GM20431 (cell line): ENCODE data around the gene FAM9C.

Experiments used
- in situ Hi-C: fragments of 300-500 bp; cut with MseI, MboI; formaldehyde crosslinking; loops from one replicate; pipeline ENCODE4 v1.15.0; 2020; ENCODE audit warnings: low sequenced_read_pairs; ENCODE audit not compliant: unreplicated experiment

FAM9C gene

DNA sequence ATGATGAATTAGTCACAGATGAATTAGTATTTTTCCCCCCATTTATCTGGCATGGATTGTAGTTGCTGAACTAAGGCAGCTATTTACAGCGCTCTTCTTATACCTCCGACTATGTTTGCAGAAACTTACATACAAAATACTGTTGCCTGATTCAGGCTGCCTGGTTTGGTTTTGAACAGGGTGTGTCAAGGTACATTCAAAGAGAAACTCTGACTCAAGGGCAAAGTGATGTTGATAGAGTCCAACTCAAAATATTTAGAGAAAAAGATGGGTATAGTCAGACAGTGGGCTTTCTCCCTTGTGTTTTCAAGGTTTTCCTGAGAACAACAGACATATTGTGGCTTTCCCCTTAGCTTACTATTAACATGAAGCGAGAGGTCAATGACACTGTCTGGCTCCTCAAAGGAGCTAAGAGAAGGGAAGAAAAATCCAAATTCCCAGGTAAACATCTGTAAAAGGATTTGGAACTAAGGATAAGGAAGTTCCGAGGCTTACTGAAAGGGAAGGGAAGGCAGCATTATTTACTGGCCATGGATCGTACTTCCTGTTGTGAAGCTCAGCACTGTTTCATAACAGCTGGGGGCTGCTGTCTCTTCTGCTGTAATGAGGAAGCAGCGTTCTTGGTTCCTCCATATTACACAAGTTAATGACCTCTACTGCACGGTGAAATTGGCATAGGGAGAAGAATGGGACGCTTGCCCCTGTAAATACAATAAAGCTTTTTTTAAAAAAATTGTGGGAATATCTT, 30.9 kb downstream of the FAM9C start:
- in situ Hi-C loops: no loop called here

DNA sequence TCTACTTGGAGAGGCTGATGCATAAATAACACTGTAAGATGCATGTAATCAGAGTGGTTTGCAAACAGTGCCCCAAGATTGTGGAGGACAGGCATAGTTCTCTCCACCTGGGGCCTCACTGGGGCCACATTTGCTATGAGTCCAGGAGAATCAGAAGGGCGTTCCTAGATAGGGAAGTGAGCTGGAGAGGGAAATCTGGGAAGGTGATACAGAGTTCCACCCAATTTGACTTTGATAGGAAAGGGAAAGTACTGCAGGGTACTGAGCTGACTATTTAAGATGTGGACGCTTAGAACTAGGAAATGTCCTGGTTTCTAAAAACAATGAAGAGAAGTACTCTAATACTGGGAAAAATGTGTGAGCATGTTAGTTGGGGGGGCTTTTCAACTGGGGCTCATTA, 33.9 kb downstream of the FAM9C start:
- in situ Hi-C loops: no loop called here

DNA sequence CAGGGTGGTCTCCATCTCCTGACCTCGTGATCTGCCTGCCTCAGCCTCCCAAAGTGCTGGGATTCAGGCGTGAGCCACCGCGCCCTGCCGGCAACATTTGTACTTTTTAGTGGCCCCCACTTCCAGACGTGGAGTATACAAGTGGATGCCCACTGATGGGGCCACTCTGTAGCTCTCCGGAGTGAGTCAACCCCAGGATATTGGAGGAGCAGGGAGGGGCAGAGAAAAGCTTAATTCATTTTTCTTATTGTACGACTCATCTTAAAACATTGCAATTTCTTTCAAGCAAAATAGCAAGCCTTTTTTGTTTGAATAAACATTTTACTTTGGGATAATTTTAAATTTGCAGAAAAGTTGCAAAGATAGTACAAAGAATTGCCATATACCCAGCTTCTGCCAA, 34.6 kb downstream of the FAM9C start:
- in situ Hi-C loops: no loop called here

DNA sequence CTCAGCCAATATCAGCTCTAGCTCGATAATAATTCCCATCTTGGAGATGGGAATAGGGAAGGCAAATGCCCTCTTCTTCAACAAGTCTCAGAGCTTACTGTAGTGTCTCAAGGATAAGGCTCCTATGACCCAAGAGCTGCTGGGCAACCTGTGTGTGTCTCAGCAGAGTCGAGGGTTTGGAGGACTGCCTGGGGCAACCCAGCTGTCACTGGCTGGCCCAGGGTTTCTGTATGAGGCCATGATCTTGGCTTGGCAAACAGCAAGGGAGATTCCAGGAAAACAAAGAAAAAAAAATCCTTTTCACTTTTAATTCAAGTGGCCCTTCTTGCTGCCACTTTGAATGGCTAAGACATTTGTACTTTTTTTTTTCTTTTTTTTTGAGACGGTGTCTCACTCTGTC, 35.1 kb downstream of the FAM9C start:
- in situ Hi-C loops: no loop called here

DNA sequence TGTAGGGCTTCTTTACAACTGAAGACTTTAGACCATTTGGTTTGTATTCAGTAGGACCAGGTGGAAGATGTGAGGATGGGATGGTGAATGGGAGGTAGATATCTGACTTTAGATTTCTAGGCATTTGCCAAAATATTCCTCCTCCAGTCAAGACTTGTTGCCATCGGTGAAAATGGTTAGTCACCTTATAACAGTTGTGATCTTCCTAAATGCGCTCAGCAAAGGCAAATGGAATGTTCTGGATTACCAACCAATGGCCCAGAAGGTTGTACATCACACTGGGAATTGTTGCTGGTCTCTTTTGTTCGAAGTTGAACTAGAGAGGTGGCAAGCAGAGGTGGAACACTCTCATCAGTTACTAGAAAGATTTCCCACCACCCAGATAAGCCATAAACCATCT, 35.6 kb downstream of the FAM9C start:
- in situ Hi-C loops: no loop called here

DNA sequence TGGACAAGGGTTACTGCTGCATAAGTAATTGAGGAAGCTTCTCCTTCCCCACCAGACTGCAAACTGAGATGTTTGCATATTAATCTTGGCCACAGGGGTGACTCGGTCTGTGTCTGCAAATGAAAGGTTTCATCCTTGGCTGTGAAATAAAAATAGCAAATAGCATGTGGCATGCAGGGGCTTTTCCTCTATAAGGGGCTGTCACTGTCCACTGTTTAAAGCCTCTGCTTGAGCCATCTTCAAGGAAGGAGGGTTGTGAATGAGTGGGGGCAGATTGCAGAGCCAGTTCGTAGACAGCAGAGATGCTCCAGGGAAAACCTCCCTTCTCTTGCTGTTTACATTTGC, 36.3 kb downstream of the FAM9C start:
- in situ Hi-C loops: no loop called here

DNA sequence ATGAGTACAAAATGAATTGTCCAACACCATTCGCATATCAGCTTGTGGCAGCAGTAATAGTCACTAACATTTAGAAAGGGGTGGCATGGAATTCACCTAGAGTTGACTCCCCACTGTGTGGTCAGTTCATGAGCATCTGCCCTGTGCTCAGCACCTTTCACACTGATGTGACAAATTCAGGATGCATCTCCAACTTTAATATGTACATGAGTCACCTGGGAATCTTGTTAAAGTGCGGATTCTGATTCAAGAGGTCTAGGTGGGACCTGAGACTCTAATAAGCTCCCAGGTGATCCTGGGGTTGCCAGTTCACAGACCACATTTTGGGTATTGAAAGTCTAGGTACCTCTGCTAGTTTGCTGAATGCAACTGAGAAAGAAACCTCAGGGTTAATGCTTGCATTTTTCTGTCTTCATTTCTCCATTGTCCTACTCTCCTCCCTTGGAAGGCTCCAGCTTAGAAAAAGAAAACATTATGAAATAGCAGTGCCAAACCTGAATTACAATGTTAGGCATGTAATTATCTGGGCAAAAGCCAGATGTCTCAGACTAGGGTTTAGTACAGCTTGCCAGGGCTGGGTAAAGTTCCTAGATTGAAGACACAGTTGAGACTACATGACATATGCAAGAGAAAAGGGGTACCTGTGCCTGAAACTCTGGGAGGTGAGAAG, 36.8 kb downstream of the FAM9C start:
- in situ Hi-C loops: no loop called here

DNA sequence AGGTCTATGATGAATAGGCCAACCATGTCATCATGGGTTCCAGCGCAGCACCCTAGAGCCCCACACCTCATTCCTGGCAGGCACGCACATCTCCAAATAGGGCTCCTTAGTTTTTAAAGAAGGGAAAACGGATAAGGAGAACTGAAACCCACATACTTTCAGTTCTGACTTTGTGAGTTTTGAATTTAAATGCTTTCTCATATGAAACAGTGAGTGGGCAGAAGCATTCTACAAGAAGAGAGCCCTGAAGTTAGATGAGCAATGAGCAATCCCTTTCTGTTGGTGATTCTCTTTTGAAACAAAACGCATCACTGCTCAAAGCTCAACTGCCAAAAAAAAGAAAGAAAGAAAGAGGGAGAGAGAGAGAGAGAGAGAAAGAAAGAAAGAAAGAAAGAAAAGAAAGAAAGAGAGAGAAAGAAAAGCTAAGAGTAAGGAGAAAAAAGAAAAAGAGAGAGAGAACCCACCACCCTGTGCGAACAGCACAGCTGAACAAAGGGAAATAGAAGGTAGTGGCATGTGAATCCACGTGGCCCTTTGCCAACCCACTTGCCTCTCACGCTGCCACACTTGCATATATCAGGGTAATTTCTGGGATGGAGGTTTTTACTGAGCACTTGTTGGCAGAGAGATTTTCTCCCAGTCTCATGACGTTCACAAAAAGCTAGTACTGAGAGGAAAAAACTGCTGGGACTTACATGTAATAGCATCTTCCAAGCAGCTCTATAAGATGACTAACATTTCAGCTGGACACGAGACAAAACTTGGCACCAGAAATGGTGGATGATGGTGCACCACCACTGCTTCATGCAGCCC, 38.6 kb downstream of the FAM9C start:
- in situ Hi-C loops: no loop called here

DNA sequence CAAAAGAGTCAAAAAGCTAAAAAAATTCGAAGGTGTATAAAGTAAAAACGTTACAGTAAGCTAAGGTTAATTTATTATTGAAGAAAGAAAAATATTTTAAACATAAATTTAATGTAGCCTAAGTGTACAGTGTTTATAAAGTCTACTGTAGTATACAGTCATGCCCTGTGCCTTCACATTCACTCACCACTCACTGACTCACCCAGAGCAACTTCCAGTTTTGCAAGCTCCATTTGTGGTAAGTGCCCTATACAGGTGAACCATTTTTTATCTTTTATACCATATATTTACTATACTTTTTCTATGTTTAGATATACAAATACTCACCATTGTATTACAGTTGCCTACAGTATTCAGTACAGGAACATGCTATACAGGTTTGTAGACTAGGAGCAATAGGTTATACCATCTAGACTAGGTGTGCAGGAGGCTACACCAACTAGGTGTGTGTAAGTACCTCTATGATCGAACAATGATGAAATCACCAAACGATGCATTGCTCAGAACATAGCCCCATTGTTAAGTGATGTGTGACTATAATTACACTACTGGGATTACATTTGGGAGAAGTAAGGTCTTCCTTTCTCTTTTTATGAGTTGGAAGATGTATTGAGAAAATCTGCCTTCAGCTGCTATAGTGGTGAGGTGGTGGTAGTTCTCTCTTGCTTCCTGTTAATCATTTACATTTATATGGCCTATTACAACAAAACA, 42.3 kb downstream of the FAM9C start:
- in situ Hi-C loops: no loop called here

DNA sequence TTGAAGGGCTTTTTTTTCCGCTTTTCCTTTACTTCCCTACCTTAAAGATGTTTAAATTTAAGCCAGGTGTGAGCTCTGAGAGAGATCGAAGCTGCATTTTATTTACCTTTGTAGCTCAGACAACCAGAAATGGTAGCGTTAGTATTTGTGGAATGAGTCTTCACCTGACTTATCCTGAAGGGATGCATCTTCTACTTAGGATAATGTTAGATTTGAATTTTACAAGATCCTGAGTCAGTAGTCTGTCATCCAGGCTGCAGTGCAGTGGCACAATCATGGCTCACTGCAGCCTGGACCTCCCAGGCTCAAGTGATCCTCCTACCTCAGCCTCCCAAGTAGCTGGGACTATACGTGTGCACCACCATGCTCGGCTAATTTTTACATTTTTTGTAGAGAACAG, 43.3 kb downstream of the FAM9C start:
- in situ Hi-C loops: no loop called here

DNA sequence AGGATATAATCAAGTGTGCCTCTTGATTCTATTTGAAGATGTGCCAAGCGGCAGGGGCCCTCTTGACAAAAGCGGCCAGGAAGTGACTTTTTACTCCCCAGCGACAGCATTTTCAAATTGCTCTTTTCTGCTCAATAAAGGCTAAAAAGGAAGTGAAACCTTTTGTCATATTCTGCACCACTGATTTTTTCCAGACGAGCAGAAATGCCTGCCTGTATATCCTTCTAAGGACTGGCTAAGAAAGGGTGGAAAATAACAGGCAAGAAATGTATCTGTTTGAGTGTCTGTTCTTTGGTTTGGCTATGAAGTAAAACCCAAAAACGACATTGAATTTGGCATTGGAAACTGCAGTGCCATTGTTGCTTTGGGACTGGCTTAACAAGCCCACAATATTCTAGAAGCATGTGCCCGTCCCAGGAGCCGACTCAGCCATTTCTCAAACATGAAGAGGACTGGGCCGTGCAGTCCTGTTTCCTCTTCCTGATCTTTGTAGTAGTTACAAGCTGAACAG, 44.1 kb downstream of the FAM9C start:
- in situ Hi-C loops: no loop called here

DNA sequence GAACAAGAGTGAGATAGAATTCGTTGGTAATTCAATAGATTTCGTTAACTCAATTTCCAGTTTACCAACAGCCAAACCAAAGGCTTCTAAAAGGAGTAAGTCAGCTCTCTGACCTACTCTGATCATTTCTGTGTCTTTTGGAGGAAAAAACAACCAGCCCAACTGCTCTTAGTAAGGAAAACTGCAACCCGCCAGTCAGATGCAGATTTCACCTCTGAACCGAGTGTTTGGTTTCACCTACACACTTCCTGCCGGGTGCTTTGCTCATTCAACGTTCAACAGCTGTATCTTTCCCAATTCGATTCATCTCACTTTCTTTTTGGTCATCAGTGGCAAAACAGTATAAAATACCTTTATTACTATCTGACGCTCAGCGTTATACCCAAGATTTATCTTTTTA, 45.0 kb downstream of the FAM9C start:
- in situ Hi-C loops: loop anchor here (25.0 kb wide), 1 partner anchor 88 kb away; no protein-coding TSS in a partner anchor

DNA sequence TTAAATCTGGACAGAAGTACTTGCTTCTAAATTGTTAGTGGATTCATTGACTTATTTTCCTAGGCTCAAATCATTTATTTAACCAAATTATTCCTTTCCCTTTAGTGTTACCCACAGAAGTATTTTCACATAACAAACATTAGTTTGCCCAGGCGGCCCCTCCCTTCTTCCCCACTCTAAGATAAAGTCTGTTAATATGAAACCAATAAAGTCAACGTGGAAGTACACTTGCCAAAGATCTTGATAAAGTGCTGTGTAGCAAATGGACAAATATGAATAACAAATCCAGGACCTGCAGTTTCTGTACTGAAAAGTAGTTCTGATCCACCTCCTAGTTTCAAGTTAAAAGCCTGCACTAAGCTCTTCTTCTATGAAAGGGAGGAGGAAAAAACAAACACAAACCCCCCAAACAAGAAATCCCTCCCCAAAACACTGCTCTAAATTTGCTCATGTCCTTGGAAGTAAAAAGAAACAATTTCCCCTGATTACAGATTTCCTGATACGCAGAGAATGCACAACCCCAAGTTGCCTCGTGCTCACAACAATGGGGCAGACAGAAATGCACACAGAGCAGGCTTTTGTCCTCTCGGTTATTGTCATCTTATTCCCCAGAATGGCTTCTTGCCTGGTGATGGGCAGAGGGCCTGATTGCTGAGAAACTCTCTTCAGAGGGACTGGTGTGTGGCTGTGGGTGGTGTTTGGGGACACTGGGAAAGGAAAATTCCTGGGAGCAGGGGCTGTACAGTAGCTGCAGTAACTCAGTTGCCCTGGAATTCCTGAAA, 46.3 kb downstream of the FAM9C start:
- in situ Hi-C loops: loop anchor here (25.0 kb wide), 1 partner anchor 89 kb away; no protein-coding TSS in a partner anchor

DNA sequence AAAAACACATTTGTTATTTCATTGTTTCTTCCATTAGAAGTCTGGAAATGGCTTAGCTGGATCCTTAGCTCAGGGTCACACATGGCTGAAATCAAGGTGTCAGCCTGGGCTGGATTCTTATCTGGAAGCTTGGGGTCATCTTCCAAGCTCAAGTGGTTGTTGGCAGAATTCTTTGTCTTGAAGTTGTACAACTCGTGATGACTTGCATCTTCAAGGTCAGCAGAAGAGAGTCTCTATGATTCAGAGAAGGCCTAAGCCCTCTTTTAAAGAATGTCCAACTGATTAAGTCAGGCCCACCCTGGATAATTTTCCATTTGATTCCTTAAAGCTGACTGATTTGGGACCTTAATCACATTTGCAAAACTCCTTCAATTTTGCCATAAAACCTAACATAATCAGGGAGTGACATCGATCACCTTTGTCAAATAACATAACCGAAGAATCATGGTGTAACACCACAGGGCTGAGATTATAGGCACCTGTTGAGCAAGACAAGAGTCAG, 47.4 kb downstream of the FAM9C start:
- in situ Hi-C loops: loop anchor here (25.0 kb wide), 1 partner anchor 90 kb away; no protein-coding TSS in a partner anchor

DNA sequence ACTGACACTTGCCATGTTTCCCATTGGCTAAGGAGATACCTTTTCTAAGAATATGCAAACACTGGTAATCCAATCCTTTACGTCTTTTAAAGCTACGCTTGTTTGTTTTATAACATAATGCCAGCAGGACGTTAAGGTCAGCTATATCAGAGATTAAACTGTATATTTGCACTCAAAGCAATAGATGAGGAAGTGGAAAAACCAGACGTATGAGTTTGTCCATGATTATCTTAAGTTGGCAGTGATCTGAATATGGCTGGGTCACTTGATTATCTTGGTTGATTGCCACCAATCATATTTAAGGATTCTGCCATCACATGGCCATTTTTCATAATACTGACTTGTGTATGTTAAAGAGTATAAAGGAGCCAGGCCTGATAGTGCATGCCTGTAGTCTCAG, 50.1 kb downstream of the FAM9C start:
- in situ Hi-C loops: loop anchor here (25.0 kb wide), 1 partner anchor 93 kb away; no protein-coding TSS in a partner anchor

DNA sequence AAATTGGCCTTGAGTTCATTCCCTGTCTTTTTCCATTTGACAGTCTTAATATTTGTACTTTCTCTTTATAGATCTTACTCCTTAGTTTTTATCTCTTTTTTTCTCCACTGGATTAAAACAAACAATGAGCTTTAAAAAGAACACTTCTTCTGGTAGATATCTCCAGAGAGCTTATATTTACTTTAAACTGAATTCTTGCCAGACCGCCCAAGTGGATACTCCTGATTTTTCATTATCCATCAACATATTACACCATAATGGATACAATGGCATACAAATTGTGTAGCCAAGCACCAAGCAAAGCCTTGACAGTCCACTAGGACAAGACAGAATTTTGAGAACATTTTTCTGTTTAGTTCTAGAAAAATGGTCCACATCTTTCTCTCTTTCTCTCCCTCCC, 50.6 kb downstream of the FAM9C start:
- in situ Hi-C loops: loop anchor here (25.0 kb wide), 1 partner anchor 93 kb away; no protein-coding TSS in a partner anchor

DNA sequence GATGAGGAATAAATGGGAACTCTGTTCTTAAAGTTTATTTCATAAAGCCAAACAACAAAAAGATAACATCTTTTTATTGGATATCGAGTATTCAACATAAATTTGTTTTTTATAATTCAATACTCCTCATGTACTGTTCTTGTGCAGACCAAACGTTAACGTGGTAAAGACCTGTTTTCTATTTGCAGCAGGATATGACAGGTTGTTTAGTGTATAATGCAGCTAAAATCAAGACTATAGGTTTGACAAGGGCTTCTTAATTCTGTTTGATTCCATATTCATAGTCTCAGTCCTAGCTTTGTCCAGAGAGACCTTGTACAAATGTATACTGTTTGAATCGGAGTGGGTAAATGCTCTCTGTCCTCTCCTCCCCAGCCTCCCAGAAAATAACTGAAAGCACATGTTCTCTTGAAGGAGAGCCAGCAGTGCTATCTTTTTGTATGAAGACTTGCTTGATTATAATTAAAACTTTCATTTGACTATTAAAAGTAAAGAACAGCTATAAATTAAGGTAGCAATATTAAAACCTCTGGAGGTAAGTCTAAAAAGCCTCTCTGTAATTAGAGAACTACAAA, 51.8 kb downstream of the FAM9C start:
- in situ Hi-C loops: loop anchor here (25.0 kb wide), 1 partner anchor 95 kb away; no protein-coding TSS in a partner anchor

DNA sequence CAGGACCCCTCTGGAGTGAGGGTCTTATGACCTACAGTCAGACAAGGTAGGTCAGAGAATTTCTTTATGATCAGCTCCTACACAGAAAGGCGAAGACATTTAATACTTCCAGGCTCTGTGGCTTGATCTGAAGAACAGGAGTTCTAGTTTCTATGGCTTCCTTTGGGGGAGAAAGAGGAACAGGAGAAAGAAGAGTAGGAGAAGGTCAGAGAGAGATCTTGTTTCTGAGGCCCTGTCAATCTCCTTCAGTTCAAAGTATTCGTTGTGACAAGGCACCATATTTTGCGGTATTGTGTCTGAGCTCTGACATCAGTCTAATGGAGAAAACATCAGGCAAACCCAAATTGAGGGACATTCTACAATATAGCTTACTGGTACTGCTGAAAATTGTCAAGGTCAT, 52.8 kb downstream of the FAM9C start:
- in situ Hi-C loops: loop anchor here (25.0 kb wide), 1 partner anchor 96 kb away; no protein-coding TSS in a partner anchor

DNA sequence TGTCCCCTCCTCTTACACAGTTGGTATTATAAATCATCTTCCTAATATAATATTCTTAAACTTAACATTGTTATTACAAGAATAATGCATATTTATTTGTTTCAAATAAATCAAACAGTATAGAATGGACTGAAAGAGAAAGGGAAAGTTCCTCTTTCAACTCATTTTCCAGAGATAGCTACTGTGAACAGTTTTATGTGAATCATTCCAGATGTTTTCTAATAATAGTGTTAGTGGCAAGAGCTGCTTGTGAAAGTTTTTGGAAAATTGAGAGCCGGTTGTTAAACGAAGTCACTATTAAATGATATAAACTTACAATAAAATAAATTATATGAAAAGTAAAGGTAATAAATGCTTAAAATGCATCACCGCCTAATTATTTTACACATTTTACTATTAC, 55.0 kb downstream of the FAM9C start:
- in situ Hi-C loops: loop anchor here (25.0 kb wide), 1 partner anchor 98 kb away; no protein-coding TSS in a partner anchor
